Stimulated activated CD8-positive, alpha-beta memory T cell treated with anti-CD3 and anti-CD28 coated beads, Interleukin-12 subunit alpha, Interleukin-12 subunit beta, amount 100 ng/mL, for 24 hours (primary cell): ENCODE data around the gene CCDC169.

Source experiments
- DNase-seq: peaks from one replicate; pipeline ENCODE4 v3.0.0-alpha.2; 2020; ENCODE audit errors: extremely low read depth

Gene CCDC169

GRCh38 chr13:36242761-36243160 lies 54.9 kb downstream of the CCDC169 start:
- DNase-seq = no peak

- no peak for DNase-seq
These were observed 66.4 kb downstream of the CCDC169 start for GRCh38 chr13:36231236-36231635.

GRCh38 chr13:36224730-36225129 lies 72.9 kb downstream of the CCDC169 start:
- no peak for DNase-seq

- no peak for DNase-seq
These were observed 77.7 kb downstream of the CCDC169 start for GRCh38 chr13:36219883-36220282.

- no peak for DNase-seq
These were observed 80.2 kb downstream of the CCDC169 start for GRCh38 chr13:36217456-36217855.

- DNase-seq = no peak
These were observed 83.3 kb downstream of the CCDC169 start, which contains the start of gene SOHLH2 for GRCh38 chr13:36214163-36214921. Gene SOHLH2 (minus strand): TSS chr13:36214556. CDS start chr13:36214526, 30 bp downstream.

- DNase-seq = no peak
These were observed 84.8 kb downstream of the CCDC169 start for GRCh38 chr13:36212789-36213188.

GRCh38 chr13:36211567-36211966 lies 86.0 kb downstream of the CCDC169 start:
- no peak for DNase-seq

- DNase-seq = no peak
These were observed 86.9 kb downstream of the CCDC169 start for GRCh38 chr13:36210738-36211137.

GRCh38 chr13:36207672-36208071 lies 89.9 kb downstream of the CCDC169 start:
- no peak for DNase-seq

- no peak for DNase-seq
These were observed 104.3 kb downstream of the CCDC169 start for GRCh38 chr13:36193151-36193855.

GRCh38 chr13:36192166-36192565 lies 105.4 kb downstream of the CCDC169 start:
- DNase-seq = no peak

GRCh38 chr13:36190771-36191170 lies 106.8 kb downstream of the CCDC169 start:
- DNase-seq = no peak

GRCh38 chr13:36188441-36188840 lies 109.2 kb downstream of the CCDC169 start:
- no peak for DNase-seq

GRCh38 chr13:36183901-36184300 lies 113.7 kb downstream of the CCDC169 start:
- no peak for DNase-seq
